SK-N-MC (cell line): ENCODE results near the gene GADD45GIP1.

Experiments
- DNase-seq: peaks from one replicate; pipeline ENCODE4 v3.0.0-alpha.2; 2011; ENCODE audit warnings: low read depth, low spot score
- H3K27ac ChIP-seq: fragments of 200-600 bp; sonication (generic); 2 replicates; pipeline ENCODE4 v1.5.1; 2016; ENCODE audit warnings: mixed run types
- H3K36me3 ChIP-seq: fragments of 200-600 bp; sonication (generic); 2 replicates; pipeline ENCODE4 v1.6.1; 2017; ENCODE audit warnings: antibody characterized with exemption, low read length, mixed read lengths; ENCODE audit not compliant: insufficient read depth
- H3K4me3 ChIP-seq: fragments of 200-600 bp; sonication (generic); 2 replicates; pipeline ENCODE4 v1.5.1; 2016
- H3K9ac ChIP-seq: fragments of 200-600 bp; sonication (generic); 2 replicates; pipeline ENCODE4 v1.8.0; 2017; ENCODE audit warnings: mixed run types, mixed read lengths; ENCODE audit not compliant: insufficient read length
- H3K9me3 ChIP-seq: fragments of 200-600 bp; sonication (generic); 2 replicates; pipeline ENCODE4 v1.6.1; 2017; ENCODE audit warnings: low read depth, mild to moderate bottlenecking, antibody characterized with exemption, low read length, moderate library complexity, mixed read lengths
- EZH2 ChIP-seq: fragments of 200-600 bp; sonication (generic); IDR thresholded peaks from one replicate; pipeline ENCODE4 v1.6.1; 2017; ENCODE audit warnings: antibody characterized with exemption
- FOXP2 ChIP-seq: optimal IDR thresholded peaks from 2 replicates; pipeline ENCODE3; 2011; ENCODE audit warnings: mild to moderate bottlenecking, moderate library complexity; ENCODE audit not compliant: insufficient read depth; ENCODE audit errors: extremely low read length, control extremely low read depth
- POLR2AphosphoS5 ChIP-seq: IDR thresholded peaks from 2 replicates; pipeline ENCODE4 v1.6.1; 2012; ENCODE audit warnings: mild to moderate bottlenecking, low read depth, low read length, borderline replicate concordance

Gene GADD45GIP1

GRCh38 chr19:12939975-12940423 is 17.0 kb downstream of the GADD45GIP1 start:
- Histone ChIP-seq H3K36me3 (peaks cover 59% of the 10 kb centered on the region), H3K9me3 (no peaks in the 10 kb centered on the region), H3K9ac (peak overlapping the region; percentile 96), H3K27ac (peak overlapping the region; percentile 19; the same call in 1 of the 2 replicates), H3K4me3 (peak overlapping the region; percentile 94)
- DNase-seq = no peak
- TF ChIP-seq FOXP2 (no peak), POLR2AphosphoS5 (no peak; the same call in 1 of the 2 replicates), EZH2 (no peak)

- Histone ChIP-seq H3K36me3 (peaks cover 49% of the 10 kb centered on the region), H3K9ac (peak overlapping the region; percentile 96), H3K27ac (peak overlapping the region; percentile 68), H3K9me3 (no peaks in the 10 kb centered on the region), H3K4me3 (peak overlapping the region; percentile 94)
- TF ChIP-seq POLR2AphosphoS5 (no peak), EZH2 (no peak)
- no peak for DNase-seq
Observed at GRCh38 chr19:12938779-12939601, 18.0 kb downstream of the GADD45GIP1 start.

- DNase-seq = peak; percentile 97
- H3K36me3 ChIP-seq = peaks cover 42% of the 10 kb centered on the region
- H3K9ac ChIP-seq = peak within 1 kb of the TSS; percentile 96
- H3K9me3 ChIP-seq = no peaks in the 10 kb centered on the region
- TF ChIP-seq POLR2AphosphoS5 (peak; percentile 98), FOXP2 (peak; percentile 56), EZH2 (no peak)
- H3K27ac ChIP-seq = peak within 1 kb of the TSS; percentile 73
- H3K4me3 ChIP-seq = peak within 1 kb of the TSS; percentile 94
Observed at GRCh38 chr19:12937927-12938778, 18.9 kb downstream of the GADD45GIP1 start, which contains the start of gene CALR. CALR (plus strand) TSS chr19:12938609; CDS start chr19:12938680, 71 bp downstream.

- peaks cover 33% of the 10 kb centered on the region for H3K36me3 ChIP-seq
- no peaks in the 10 kb centered on the region for H3K9me3 ChIP-seq
- peak overlapping the region; percentile 70 for H3K9ac ChIP-seq
- H3K27ac ChIP-seq = peak overlapping the region; percentile 73
- H3K4me3 ChIP-seq = peak overlapping the region; percentile 94
- TF ChIP-seq FOXP2 = no peak
- TF ChIP-seq EZH2 = no peak
- TF ChIP-seq POLR2AphosphoS5 = no peak
- DNase-seq = no peak
Observed at GRCh38 chr19:12937093-12937926, 19.7 kb downstream of the GADD45GIP1 start.

- no peak for DNase-seq
- Histone ChIP-seq H3K4me3 (no peak overlapping the region), H3K9ac (no peak overlapping the region), H3K36me3 (peaks cover 29% of the 10 kb centered on the region), H3K9me3 (no peaks in the 10 kb centered on the region), H3K27ac (no peak overlapping the region; the same call in 1 of the 2 replicates)
- no peak for TF ChIP-seq POLR2AphosphoS5
- TF ChIP-seq FOXP2 = no peak
- TF ChIP-seq EZH2 = no peak
Observed at GRCh38 chr19:12936582-12936981, 20.4 kb downstream of the GADD45GIP1 start.

GRCh38 chr19:12935071-12935470 is 22.0 kb downstream of the GADD45GIP1 start:
- no peaks in the 10 kb centered on the region for H3K9me3 ChIP-seq
- DNase-seq = no peak

GRCh38 chr19:12933287-12934072 is 23.5 kb downstream of the GADD45GIP1 start, which contains the start of gene FARSA:
FARSA (minus strand) TSS chr19:12933711; CDS start chr19:12933696, 15 bp downstream.
- Histone ChIP-seq H3K9ac (peak within 1 kb of the TSS; percentile 95), H3K27ac (peak within 1 kb of the TSS; percentile 74; the same call in 1 of the 2 replicates), H3K4me3 (peak within 1 kb of the TSS; percentile 100), H3K9me3 (no peaks in the 10 kb centered on the region), H3K36me3 (peaks cover 28% of the 10 kb centered on the region)
- DNase-seq = peak; percentile 47
- TF ChIP-seq EZH2 (no peak), FOXP2 (no peak), POLR2AphosphoS5 (peak; percentile 98)

More at GRCh38 chr19:12935071-12935470, 22.0 kb downstream of the GADD45GIP1 start:
- H3K27ac ChIP-seq = no peak overlapping the region
- no peak overlapping the region for H3K9ac ChIP-seq
- TF ChIP-seq FOXP2 (no peak), EZH2 (no peak), POLR2AphosphoS5 (no peak)
- no peak overlapping the region for H3K4me3 ChIP-seq
- H3K36me3 ChIP-seq = peaks cover 24% of the 10 kb centered on the region
